ENCODE measurements around the gene NOL12. TPM values are rescaled to one million over a fixed set of nuclear protein-coding genes. Genes with fewer than 3 reads are reported as not detected.
A peak's percentile ranks its signal among the peaks of the same experiment; 100 is the strongest.
"Not testable (repeated sequence)": the region's sequence is repeated elsewhere in the genome, so short reads cannot be mapped to it uniquely, and the experiment has no call there.

NOL12 gene
- total and polyA plus RNA-seq, 4 experiments from 2014 or later, result 38.8 to 52.0 (median 51.0) TPM

GRCh38 chr22:37690407-37690806 is 4.3 kb downstream of the NOL12 start:
- intact Hi-C loops (cut with micrococcal nuclease), result no loop called here
- Mint-ChIP-seq H3K4me1 (peaks cover 13 to 30% (median 20%) of the 10 kb centered on the region in 4 donors), H3K27me3 (no peaks in the 10 kb centered on the region), H3K4me3 (peak overlapping the region in 1 of 8 donors; percentile 43), H3K36me3 (peaks cover 34 to 59% of the 10 kb centered on the region in 2 donors), H3K27ac (no peak overlapping the region), H3K9me3 (no peaks in the 10 kb centered on the region)
- no peak overlapping the region for H3K27ac ChIP-seq (ENCODE audit: low read depth, low read length)
- peaks cover 49% of the 10 kb centered on the region for H3K36me3 ChIP-seq (ENCODE audit: insufficient read depth, low read length)
- H3K9me3 ChIP-seq (ENCODE audit: control insufficient read depth in 1 of 2, low read length in 2 of 2), result no peaks in the 10 kb centered on the region
- H3K4me1 ChIP-seq (ENCODE audit: insufficient read depth, low read length), result peaks cover 19% of the 10 kb centered on the region
- DNase-seq, result no peak
- H3K4me3 ChIP-seq (ENCODE audit: low read length in 2 of 2), result no peak overlapping the region
- H3K27me3 ChIP-seq (ENCODE audit: insufficient read depth, low read length), result no peaks in the 10 kb centered on the region
- ChIA-PET CTCF (ENCODE audit: partially characterized antibody) (interaction anchor here (22.7 kb wide), 1 partner anchor 52 kb away, joined by 558 read pairs; the partner anchor contains the start of gene SH3BP1), POLR2A (ENCODE audit: partially characterized antibody) (no interaction called here)

GRCh38 chr22:37690901-37691504 is 4.9 kb downstream of the NOL12 start:
- no peaks in the 10 kb centered on the region for H3K9me3 Mint-ChIP-seq
- ChIA-PET POLR2A (ENCODE audit: partially characterized antibody) (no interaction called here), CTCF (ENCODE audit: partially characterized antibody) (interaction anchor here (22.7 kb wide), 1 partner anchor 53 kb away, joined by 558 read pairs; the partner anchor contains the start of gene SH3BP1)
- H3K9me3 ChIP-seq (ENCODE audit: control insufficient read depth in 1 of 2, low read length in 2 of 2), result no peaks in the 10 kb centered on the region
- peaks cover 38 to 60% of the 10 kb centered on the region in 2 donors for H3K36me3 Mint-ChIP-seq
- no peak overlapping the region for H3K27ac ChIP-seq (ENCODE audit: low read depth, low read length)
- peaks cover 17% of the 10 kb centered on the region for H3K4me1 ChIP-seq (ENCODE audit: insufficient read depth, low read length)
- no peak overlapping the region for H3K27ac Mint-ChIP-seq
- no peak for DNase-seq
- no peak overlapping the region for H3K4me3 ChIP-seq (ENCODE audit: low read length in 2 of 2)
- H3K4me3 Mint-ChIP-seq, result no peak overlapping the region
- intact Hi-C loops (cut with micrococcal nuclease), result no loop called here
- no peaks in the 10 kb centered on the region for H3K27me3 Mint-ChIP-seq
- peaks cover 49% of the 10 kb centered on the region for H3K36me3 ChIP-seq (ENCODE audit: insufficient read depth, low read length)
- H3K4me1 Mint-ChIP-seq, result peaks cover 15 to 34% (median 23%) of the 10 kb centered on the region in 4 donors
- no peaks in the 10 kb centered on the region for H3K27me3 ChIP-seq (ENCODE audit: insufficient read depth, low read length)

- Histone ChIP-seq H3K27ac (ENCODE audit: low read depth, low read length) (no peak overlapping the region), H3K4me3 (ENCODE audit: low read length in 2 of 2) (no peak overlapping the region), H3K9me3 (ENCODE audit: control insufficient read depth in 1 of 2, low read length in 2 of 2) (no peaks in the 10 kb centered on the region), H3K36me3 (ENCODE audit: insufficient read depth, low read length) (peaks cover 49% of the 10 kb centered on the region), H3K27me3 (ENCODE audit: insufficient read depth, low read length) (no peaks in the 10 kb centered on the region), H3K4me1 (ENCODE audit: insufficient read depth, low read length) (peaks cover 16% of the 10 kb centered on the region)
- Mint-ChIP-seq H3K27me3 (no peaks in the 10 kb centered on the region), H3K36me3 (peaks cover 40 to 57% of the 10 kb centered on the region in 2 donors), H3K27ac (peak overlapping the region in 1 of 7 donors; percentile 42), H3K4me1 (peaks cover 13 to 28% (median 19%) of the 10 kb centered on the region in 4 donors), H3K9me3 (no peaks in the 10 kb centered on the region), H3K4me3 (no peak overlapping the region)
- ChIA-PET CTCF (ENCODE audit: partially characterized antibody) (interaction anchor here (0.8 to 1.1 kb wide), 2 partner anchors 9 to 11 kb away, joined by 3 read pairs; no protein-coding TSS in a partner anchor), POLR2A (ENCODE audit: partially characterized antibody) (no interaction called here)
- DNase-seq, result no peak
- intact Hi-C loops (cut with micrococcal nuclease), result no loop called here
These were observed 6.6 kb downstream of the NOL12 start for GRCh38 chr22:37692627-37693285.

- H3K4me3 ChIP-seq (ENCODE audit: low read length in 2 of 2); H3K9me3 ChIP-seq (ENCODE audit: control insufficient read depth in 1 of 2, low read length in 2 of 2); H3K27me3 ChIP-seq (ENCODE audit: insufficient read depth, low read length); DNase-seq; H3K27ac Mint-ChIP-seq; intact Hi-C loops (cut with micrococcal nuclease); H3K4me1 ChIP-seq (ENCODE audit: insufficient read depth, low read length); H3K27me3 Mint-ChIP-seq; H3K27ac ChIP-seq (ENCODE audit: low read depth, low read length); POLR2A ChIA-PET (ENCODE audit: partially characterized antibody); H3K9me3 Mint-ChIP-seq; H3K4me3 Mint-ChIP-seq: not testable (repeated sequence)
- CTCF ChIA-PET (ENCODE audit: partially characterized antibody), result interaction anchor here (1.1 kb wide), 1 partner anchor 12 kb away, joined by 3 read pairs; no protein-coding TSS in a partner anchor
- peaks cover 38% of the 10 kb centered on the region for H3K36me3 ChIP-seq (ENCODE audit: insufficient read depth, low read length)
- Mint-ChIP-seq H3K4me1 (peaks cover 11 to 18% (median 13%) of the 10 kb centered on the region in 4 donors), H3K36me3 (peaks cover 33 to 47% of the 10 kb centered on the region in 2 donors)
These were observed 8.0 kb downstream of the NOL12 start for GRCh38 chr22:37694131-37694530.

GRCh38 chr22:37696260-37696656 is 10.1 kb downstream of the NOL12 start:
- DNase-seq; H3K27ac ChIP-seq (ENCODE audit: low read depth, low read length); intact Hi-C loops (cut with micrococcal nuclease); H3K27me3 Mint-ChIP-seq; H3K27me3 ChIP-seq (ENCODE audit: insufficient read depth, low read length); H3K4me3 ChIP-seq (ENCODE audit: low read length in 2 of 2); H3K4me1 ChIP-seq (ENCODE audit: insufficient read depth, low read length); H3K9me3 ChIP-seq (ENCODE audit: control insufficient read depth in 1 of 2, low read length in 2 of 2); H3K9me3 Mint-ChIP-seq: not testable (repeated sequence)
- H3K36me3 Mint-ChIP-seq, result peaks cover 24 to 33% of the 10 kb centered on the region in 2 donors
- H3K27ac Mint-ChIP-seq, result peak overlapping the region in 4 of 7 donors; percentile 23 to 71 (median 48)
- ChIA-PET POLR2A (ENCODE audit: partially characterized antibody) (interaction anchor here (1.3 to 1.5 kb wide), 3 partner anchors 10 to 38 kb away, joined by 3 to 6 read pairs (median 5); partner anchors contain the start of gene PDXP), CTCF (ENCODE audit: partially characterized antibody) (interaction anchor here (1.2 kb wide), 1 partner anchor 90 kb away, joined by 3 read pairs; no protein-coding TSS in a partner anchor)
- H3K4me1 Mint-ChIP-seq, result peaks cover 10 to 18% (median 13%) of the 10 kb centered on the region in 4 donors
- peaks cover 23% of the 10 kb centered on the region for H3K36me3 ChIP-seq (ENCODE audit: insufficient read depth, low read length)
- peak overlapping the region in 5 of 8 donors; percentile 42 to 81 (median 55) for H3K4me3 Mint-ChIP-seq

- no peak within 1 kb of the TSS for H3K27ac ChIP-seq (ENCODE audit: low read depth, low read length)
- peaks cover 9% of the 10 kb centered on the region for H3K4me1 ChIP-seq (ENCODE audit: insufficient read depth, low read length)
- intact Hi-C loops (cut with micrococcal nuclease), result no loop called here
- no peak within 1 kb of the TSS for H3K4me3 ChIP-seq (ENCODE audit: low read length in 2 of 2)
- Mint-ChIP-seq H3K4me1 (peaks cover 10 to 18% (median 13%) of the 10 kb centered on the region in 4 donors), H3K36me3 (peaks cover 21 to 27% of the 10 kb centered on the region in 2 donors), H3K27ac (peak within 1 kb of the TSS in 5 of 7 donors; percentile 27 to 71 (median 55)), H3K4me3 (peak within 1 kb of the TSS in 7 of 8 donors; percentile 6 to 81 (median 43)), H3K9me3 (no peaks in the 10 kb centered on the region), H3K27me3 (no peaks in the 10 kb centered on the region)
- no peaks in the 10 kb centered on the region for H3K27me3 ChIP-seq (ENCODE audit: insufficient read depth, low read length)
- ChIA-PET POLR2A (ENCODE audit: partially characterized antibody) (interaction anchor here (1.3 kb wide), 1 partner anchor 10 kb away, joined by 3 read pairs; no protein-coding TSS in a partner anchor), CTCF (ENCODE audit: partially characterized antibody) (no interaction called here)
- peak; percentile 67 to 95 (median 77) for DNase-seq
- no peaks in the 10 kb centered on the region for H3K9me3 ChIP-seq (ENCODE audit: control insufficient read depth in 1 of 2, low read length in 2 of 2)
- H3K36me3 ChIP-seq (ENCODE audit: insufficient read depth, low read length), result peaks cover 16% of the 10 kb centered on the region
These were observed 10.8 kb downstream of the NOL12 start, which contains the start of gene TRIOBP for GRCh38 chr22:37696657-37697537. Gene TRIOBP, plus strand, starts transcription at chr22:37697048. Its CDS starts 4,318 bp downstream, at chr22:37701366.
